GM21360 (cell line): ENCODE data around the gene ANKRD22.

Source experiments
- ATAC-seq: cut with Tn5 transposase; IDR thresholded peaks from one replicate; pipeline ENCODE4 v1.9.1; 2021; ENCODE audit warnings: mild to moderate bottlenecking, moderate library complexity; ENCODE audit not compliant: unreplicated experiment

Gene ANKRD22

GRCh38 chr10:88802523-88803285, 48.9 kb downstream of the ANKRD22 start, which contains the start of gene LIPM:
LIPM (plus strand) TSS chr10:88802730; CDS start chr10:88802897, 167 bp downstream.
- no peak for ATAC-seq

- no peak for ATAC-seq
Observed at GRCh38 chr10:88800152-88801125, 51.2 kb downstream of the ANKRD22 start.

GRCh38 chr10:88794731-88795130, 56.9 kb downstream of the ANKRD22 start:
- no peak for ATAC-seq

GRCh38 chr10:88793712-88794299, 57.8 kb downstream of the ANKRD22 start:
- ATAC-seq: no peak

GRCh38 chr10:88792661-88793060, 59.0 kb downstream of the ANKRD22 start:
- ATAC-seq: no peak

GRCh38 chr10:88791924-88792323, 59.7 kb downstream of the ANKRD22 start:
- no peak for ATAC-seq

GRCh38 chr10:88788924-88789323, 62.7 kb downstream of the ANKRD22 start:
- ATAC-seq: no peak

GRCh38 chr10:88787463-88787862, 64.2 kb downstream of the ANKRD22 start:
- no peak for ATAC-seq

- ATAC-seq: no peak
Observed at GRCh38 chr10:88786032-88786770, 65.4 kb downstream of the ANKRD22 start.

GRCh38 chr10:88783724-88784123, 67.9 kb downstream of the ANKRD22 start:
- no peak for ATAC-seq

GRCh38 chr10:88782222-88782621, 69.4 kb downstream of the ANKRD22 start:
- ATAC-seq: no peak

GRCh38 chr10:88781206-88781605, 70.4 kb downstream of the ANKRD22 start:
- no peak for ATAC-seq
